Loucy (cell line): ENCODE data around the gene MTCL3.

Source experiments
- H2AFZ ChIP-seq: fragments of 200-600 bp; sonication (generic); 2 replicates; pipeline ENCODE4 v1.6.0; 2016; ENCODE audit warnings: antibody characterized with exemption, mild to moderate bottlenecking, low read length, moderate library complexity
- H3F3A ChIP-seq: fragments of 200-600 bp; 2 replicates; pipeline ENCODE4 v1.6.0; 2016; ENCODE audit warnings: antibody characterized with exemption, low read depth, mild to moderate bottlenecking
- H3K27me3 ChIP-seq: fragments of 200-600 bp; sonication (generic); 2 replicates; pipeline ENCODE4 v1.6.1; 2014; ENCODE audit warnings: low read length, mild to moderate bottlenecking; ENCODE audit not compliant: insufficient read depth, poor library complexity, severe bottlenecking
- H3K36me3 ChIP-seq: fragments of 200-600 bp; sonication (generic); 2 replicates; pipeline ENCODE4 v1.6.1; 2016; ENCODE audit warnings: low read length; ENCODE audit not compliant: insufficient read depth
- H3K4me1 ChIP-seq: fragments of 200-600 bp; sonication (generic); 2 replicates; pipeline ENCODE4 v1.5.1; 2014; ENCODE audit warnings: low read length, mild to moderate bottlenecking; ENCODE audit not compliant: insufficient read depth, poor library complexity, severe bottlenecking
- H3K4me2 ChIP-seq: fragments of 200-600 bp; sonication (generic); 2 replicates; pipeline ENCODE4 v1.6.0; 2014; ENCODE audit warnings: antibody characterized with exemption, low read length, low read depth, mild to moderate bottlenecking; ENCODE audit not compliant: poor library complexity, severe bottlenecking
- H3K4me3 ChIP-seq: fragments of 200-600 bp; sonication (generic); 2 replicates; pipeline ENCODE4 v1.5.1; 2014; ENCODE audit warnings: low read length, mild to moderate bottlenecking, mixed read lengths; ENCODE audit not compliant: poor library complexity, severe bottlenecking
- H3K79me2 ChIP-seq: fragments of 200-600 bp; sonication (generic); 2 replicates; pipeline ENCODE4 v1.6.1; 2014; ENCODE audit warnings: low read length; ENCODE audit not compliant: insufficient read depth
- H3K9ac ChIP-seq: fragments of 200-600 bp; sonication (generic); 2 replicates; pipeline ENCODE4 v1.6.0; 2014; ENCODE audit warnings: mild to moderate bottlenecking, low read depth, low read length, moderate library complexity; ENCODE audit not compliant: poor library complexity, severe bottlenecking
- H3K9me2 ChIP-seq: fragments of 200-600 bp; sonication (generic); replicated peaks from 2 replicates; pipeline ENCODE4 v1.6.1; 2016; ENCODE audit warnings: low read depth, low read length, mixed read lengths
- H3K9me3 ChIP-seq: fragments of 200-600 bp; sonication (generic); 2 replicates; pipeline ENCODE4 v1.6.1; 2014; ENCODE audit warnings: mild to moderate bottlenecking, antibody characterized with exemption, low read length, low read depth; ENCODE audit not compliant: insufficient read depth
- H4K20me1 ChIP-seq: fragments of 200-600 bp; sonication (generic); 2 replicates; pipeline ENCODE4 v1.6.0; 2014; ENCODE audit warnings: antibody characterized with exemption, low read length, mild to moderate bottlenecking; ENCODE audit not compliant: insufficient read depth, poor library complexity, severe bottlenecking
- CTCF ChIP-seq: fragments of 200-600 bp; sonication (generic); conservative IDR thresholded peaks from 2 replicates; pipeline ENCODE4 v1.5.1; 2014; ENCODE audit warnings: mild to moderate bottlenecking, antibody characterized with exemption, low read length
- EZH2phosphoT487 ChIP-seq: fragments of 200-600 bp; IDR thresholded peaks from 2 replicates; pipeline ENCODE4 v1.6.1; 2018; ENCODE audit warnings: antibody characterized with exemption, mild to moderate bottlenecking, moderate library complexity, borderline replicate concordance

The MTCL3 gene

GRCh38 chr6:127481628-127482027 lies 37.5 kb downstream of the MTCL3 start:
- no peaks in the 10 kb centered on the region for H3K9me3 ChIP-seq
- no peaks in the 10 kb centered on the region for H3F3A ChIP-seq
- H3K79me2 ChIP-seq, result no peaks in the 10 kb centered on the region
- TF ChIP-seq CTCF (no peak), EZH2phosphoT487 (no peak)
- H3K27me3 ChIP-seq, result no peaks in the 10 kb centered on the region
- no peak overlapping the region for H3K9ac ChIP-seq
- H3K4me1 ChIP-seq, result peaks cover 17% of the 10 kb centered on the region
- no peak overlapping the region for H2AFZ ChIP-seq
- H3K36me3 ChIP-seq, result peaks cover 34% of the 10 kb centered on the region; the same call in 1 of the 2 replicates
- H4K20me1 ChIP-seq, result no peaks in the 10 kb centered on the region
- no peaks in the 10 kb centered on the region for H3K9me2 ChIP-seq
- H3K4me3 ChIP-seq, result no peak overlapping the region
- no peak overlapping the region for H3K4me2 ChIP-seq

GRCh38 chr6:127481111-127481510 lies 38.0 kb downstream of the MTCL3 start:
- H3K9ac ChIP-seq, result no peak overlapping the region
- H3F3A ChIP-seq, result no peaks in the 10 kb centered on the region
- no peak overlapping the region for H3K4me2 ChIP-seq
- no peaks in the 10 kb centered on the region for H3K27me3 ChIP-seq
- H3K4me3 ChIP-seq, result no peak overlapping the region
- TF ChIP-seq CTCF, result no peak
- no peak for TF ChIP-seq EZH2phosphoT487
- H4K20me1 ChIP-seq, result no peaks in the 10 kb centered on the region
- no peak overlapping the region for H2AFZ ChIP-seq
- no peaks in the 10 kb centered on the region for H3K9me2 ChIP-seq
- H3K9me3 ChIP-seq, result no peaks in the 10 kb centered on the region
- H3K36me3 ChIP-seq, result peaks cover 37% of the 10 kb centered on the region; the same call in 1 of the 2 replicates
- H3K4me1 ChIP-seq, result peaks cover 17% of the 10 kb centered on the region
- H3K79me2 ChIP-seq, result no peaks in the 10 kb centered on the region

- Histone ChIP-seq H3F3A (no peaks in the 10 kb centered on the region), H3K79me2 (no peaks in the 10 kb centered on the region), H3K4me2 (no peak overlapping the region), H3K4me3 (no peak overlapping the region), H3K27me3 (no peaks in the 10 kb centered on the region), H3K4me1 (no peaks in the 10 kb centered on the region), H2AFZ (no peak overlapping the region), H3K36me3 (peaks cover 57% of the 10 kb centered on the region; the same call in 1 of the 2 replicates), H4K20me1 (no peaks in the 10 kb centered on the region), H3K9me2 (no peaks in the 10 kb centered on the region), H3K9ac (no peak overlapping the region), H3K9me3 (no peaks in the 10 kb centered on the region)
- TF ChIP-seq CTCF, result no peak
- TF ChIP-seq EZH2phosphoT487, result no peak
Measured at GRCh38 chr6:127477658-127478057, 41.5 kb downstream of the MTCL3 start.
